Stimulated activated CD8-positive, alpha-beta memory T cell treated with anti-CD3 and anti-CD28 coated beads, Interleukin-15, amount 100 ng/mL, for 48 hours (primary cell): Measurements from ENCODE around the gene PLEKHO1.
"Not testable (repeated sequence)": the region's sequence is repeated elsewhere in the genome, so short reads cannot be mapped to it uniquely, and the experiment has no call there.

Source experiments
- DNase-seq, 2 donors: peaks; one replicate each; pipeline ENCODE4 v3.0.0-alpha.2; 2020; ENCODE audit warnings: low read depth in 2 of 2

PLEKHO1 gene

DNA sequence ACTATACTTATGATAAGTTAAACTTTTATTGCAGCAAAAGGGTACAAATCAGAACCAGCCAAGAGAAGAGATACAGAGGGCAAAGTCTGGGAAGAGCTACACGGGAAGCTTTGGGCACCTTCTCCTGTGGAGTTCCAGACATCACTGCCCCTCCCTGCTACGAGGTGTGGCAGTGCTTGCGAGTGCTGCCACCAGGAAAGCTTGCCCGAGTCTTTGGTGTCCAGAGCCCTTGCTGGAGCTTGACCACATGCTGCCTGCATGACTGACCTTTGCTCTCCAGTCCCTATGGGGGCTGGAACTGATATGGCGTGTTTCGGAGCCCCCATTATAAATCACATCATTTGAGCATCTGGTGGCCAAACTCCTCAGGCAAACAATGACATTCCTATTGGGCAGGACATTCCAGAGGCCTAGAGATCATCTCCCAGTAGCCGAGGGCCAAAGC, 23.4 kb downstream of the PLEKHO1 start:
- DNase-seq: no peak

DNA sequence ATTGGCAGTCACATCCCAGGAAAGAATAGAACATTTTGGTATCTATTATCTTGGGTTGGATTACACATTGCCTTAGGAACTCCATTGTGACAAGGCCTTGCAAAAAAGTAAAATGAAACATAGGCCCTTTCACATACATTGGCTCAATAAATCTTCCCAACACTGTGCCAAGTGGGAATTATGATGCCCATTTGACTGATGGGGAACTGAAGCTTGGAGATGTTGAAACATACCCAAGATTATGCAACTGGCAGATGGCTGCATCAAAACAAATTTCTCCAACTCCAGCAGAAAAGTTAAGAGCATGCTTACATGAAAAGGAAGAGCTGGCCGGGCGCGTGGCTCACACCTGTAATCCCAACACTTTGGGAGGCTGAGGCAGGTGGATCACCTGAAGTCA, 26.9 kb downstream of the PLEKHO1 start:
- DNase-seq: no peak

DNA sequence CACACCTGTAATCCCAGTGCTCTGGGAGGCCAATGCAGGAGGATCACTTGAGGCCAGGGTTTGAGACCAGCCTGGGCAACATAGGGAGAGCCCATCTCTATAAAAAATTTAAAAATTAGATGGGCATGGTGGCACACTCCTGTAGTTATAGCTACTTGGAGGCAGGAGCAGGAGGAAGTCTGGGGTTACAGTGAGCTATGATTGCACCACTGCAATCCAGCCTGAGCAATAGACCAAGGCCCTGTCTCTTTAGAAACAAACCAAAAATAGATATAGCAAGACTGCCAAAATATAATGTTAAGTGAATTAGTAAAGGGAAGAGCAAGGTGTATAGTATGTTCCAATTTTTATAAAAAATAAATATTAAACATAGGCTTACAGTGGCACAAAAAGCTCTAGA, 28.8 kb downstream of the PLEKHO1 start:
- DNase-seq: no peak

DNA sequence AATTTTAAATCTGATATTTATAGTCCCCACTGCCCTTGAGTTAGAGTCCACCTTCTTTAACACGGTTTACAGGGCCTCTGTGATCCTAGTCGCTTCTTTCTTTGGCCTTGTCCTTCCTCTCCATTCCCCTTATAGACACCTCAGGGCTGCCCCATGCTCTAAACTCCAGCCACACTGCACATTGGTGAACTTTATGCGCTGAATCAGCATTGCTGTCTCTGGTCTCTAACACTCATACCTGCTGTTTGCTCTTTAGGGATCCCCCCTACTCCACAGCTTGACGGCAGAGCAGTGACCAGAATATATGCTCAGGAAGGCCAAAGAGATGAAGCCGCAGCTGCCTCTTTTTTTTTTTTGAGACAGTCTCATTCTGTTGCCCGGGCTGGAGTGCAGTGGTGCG, 30.2 kb downstream of the PLEKHO1 start:
- no peak for DNase-seq

DNA sequence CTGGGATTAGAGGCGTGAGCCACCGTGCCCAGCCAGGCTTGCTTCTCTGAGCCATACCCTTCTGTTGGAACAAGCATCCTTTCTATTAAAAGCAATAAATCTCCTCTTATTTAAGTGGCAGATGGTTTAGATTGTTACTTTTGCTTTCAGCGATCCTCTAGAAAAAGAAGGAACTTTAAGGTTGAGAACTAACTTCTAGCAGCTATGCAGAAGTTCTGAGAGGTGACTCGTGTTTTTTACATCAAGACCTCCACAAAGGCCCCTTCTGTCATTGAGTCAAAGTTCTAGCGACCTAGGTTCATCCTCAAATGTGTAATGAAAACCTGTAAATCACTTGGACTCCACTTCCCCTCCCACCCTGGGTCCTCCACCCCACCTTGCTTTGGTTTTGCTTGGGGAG, 30.8 kb downstream of the PLEKHO1 start:
- no peak for DNase-seq

DNA sequence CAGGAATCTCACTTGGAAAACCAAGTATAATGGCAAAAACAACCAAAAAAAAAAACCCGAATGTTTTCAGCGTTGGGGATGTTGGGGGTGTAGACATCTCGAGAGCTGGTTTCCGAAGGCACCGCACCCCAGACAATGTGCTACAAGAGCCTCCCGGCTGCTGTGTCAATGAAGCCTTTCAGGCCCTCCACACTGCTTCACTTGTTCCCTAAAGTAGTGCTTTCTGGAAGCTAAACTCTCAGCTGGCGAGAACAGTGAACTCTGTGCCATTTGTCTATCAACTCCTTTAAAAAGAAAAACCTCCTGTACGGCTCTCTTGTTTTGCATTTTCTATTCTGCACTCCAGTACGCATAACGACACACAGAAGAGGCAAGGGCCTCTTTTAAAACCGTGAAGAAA, 32.5 kb downstream of the PLEKHO1 start:
- no peak for DNase-seq

DNA sequence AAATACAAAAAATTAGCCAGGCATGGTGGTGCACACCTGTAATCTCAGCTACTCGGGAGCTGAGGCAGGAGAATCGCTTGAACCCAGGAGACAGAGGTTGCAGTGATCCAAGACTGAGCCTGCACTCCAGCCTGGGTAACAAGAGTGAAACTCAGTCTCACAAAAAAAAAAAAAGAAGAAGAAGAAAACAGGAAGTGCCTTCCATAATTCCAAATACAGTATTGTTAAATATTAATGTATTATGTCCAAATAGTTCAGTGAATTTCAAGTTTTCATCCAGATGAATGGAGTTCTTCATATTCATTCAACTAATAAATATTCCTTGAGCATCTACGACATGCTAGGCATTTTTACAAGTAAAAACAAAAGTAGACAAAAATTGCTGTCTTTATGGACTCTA, 33.3 kb downstream of the PLEKHO1 start:
- no peak for DNase-seq

DNA sequence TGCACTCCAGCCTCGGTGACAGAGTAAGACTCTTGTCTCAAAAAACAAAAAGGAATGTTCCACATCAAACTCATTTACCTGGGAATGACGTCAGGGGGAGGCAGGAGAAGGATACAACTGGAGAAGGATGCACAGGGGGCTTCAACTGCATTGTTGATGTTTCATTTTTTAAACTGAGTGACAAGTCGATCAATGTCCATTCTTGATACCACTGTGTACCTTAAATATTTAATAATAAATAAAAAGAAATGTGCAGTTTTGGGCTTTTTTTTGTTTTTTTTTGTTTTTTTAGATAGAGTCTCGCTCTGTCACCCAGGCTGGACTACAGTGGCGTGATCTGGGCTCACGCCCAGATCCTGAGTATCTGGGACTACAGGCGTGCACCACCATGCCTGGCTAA, 35.8 kb downstream of the PLEKHO1 start:
- DNase-seq: no peak

DNA sequence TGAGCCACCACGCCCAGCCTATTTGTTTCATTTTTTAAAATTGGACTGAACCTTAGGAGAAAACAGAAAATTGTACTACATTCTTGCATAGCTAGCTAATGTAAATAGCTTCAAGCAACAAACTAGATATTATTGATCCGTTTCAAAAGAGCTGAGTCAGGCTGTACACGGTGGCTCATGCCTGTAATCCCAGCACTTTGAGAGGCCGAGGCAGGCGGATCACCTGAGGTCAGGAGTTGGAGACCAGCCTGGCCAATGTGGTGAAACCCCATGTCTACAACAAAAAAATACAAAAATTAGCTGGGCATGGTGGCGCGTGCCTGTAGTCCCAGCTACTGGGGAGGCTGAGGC, 36.7 kb downstream of the PLEKHO1 start:
- not testable (repeated sequence) for DNase-seq

DNA sequence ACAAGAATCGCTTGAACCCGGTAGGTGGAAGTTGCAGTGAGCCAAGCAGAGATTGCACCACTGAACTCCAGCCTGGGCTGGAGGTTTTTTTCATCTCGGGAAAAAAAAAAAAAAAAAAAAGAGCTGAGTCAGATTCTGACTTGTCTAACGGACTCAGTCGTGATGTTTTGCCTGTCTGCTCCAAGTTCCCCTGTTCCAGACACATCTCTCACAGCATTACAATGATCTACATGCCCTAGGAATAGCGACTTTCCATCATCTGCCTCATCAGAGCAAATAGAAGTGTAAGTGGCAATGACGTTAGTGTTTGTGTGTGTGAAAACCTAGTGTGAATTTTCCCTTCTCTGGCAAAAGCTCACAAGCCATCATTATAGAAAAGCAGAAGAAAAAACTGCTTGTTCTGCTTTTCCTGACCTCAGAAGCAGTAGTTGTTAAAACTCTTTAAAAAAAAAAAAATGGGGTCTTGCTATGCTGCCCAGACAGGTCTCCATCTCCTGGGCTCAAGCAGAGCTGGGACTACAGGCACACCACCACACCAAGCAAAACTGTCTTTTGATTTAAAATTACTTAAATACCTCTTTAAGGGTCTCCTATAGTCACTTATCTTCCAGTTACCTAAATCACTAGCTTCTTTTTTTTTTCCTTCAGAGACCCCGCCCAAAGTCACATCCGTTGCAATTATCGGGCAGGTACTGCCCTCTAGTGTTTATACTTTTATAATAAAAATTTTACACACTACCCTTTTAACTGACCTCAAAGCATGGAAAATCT, 37.3 kb downstream of the PLEKHO1 start:
- DNase-seq: no peak

DNA sequence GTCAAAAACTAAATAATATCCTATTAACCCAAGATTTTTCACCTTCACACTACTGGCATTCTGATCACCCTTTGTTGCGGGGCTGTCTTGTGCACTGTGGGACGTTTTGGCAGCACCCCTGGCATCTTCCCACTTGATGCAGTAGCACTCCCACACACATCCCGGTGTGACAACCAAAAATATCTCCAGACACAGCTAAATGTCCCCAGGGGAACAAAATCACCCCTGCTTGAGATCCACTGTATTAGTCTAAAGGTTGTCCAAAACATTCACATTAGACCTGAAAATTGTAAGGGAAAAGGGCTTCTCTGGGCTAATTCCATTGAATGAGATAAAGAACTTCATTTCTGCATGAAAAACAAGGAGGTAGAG, 37.8 kb downstream of the PLEKHO1 start:
- DNase-seq: no peak

DNA sequence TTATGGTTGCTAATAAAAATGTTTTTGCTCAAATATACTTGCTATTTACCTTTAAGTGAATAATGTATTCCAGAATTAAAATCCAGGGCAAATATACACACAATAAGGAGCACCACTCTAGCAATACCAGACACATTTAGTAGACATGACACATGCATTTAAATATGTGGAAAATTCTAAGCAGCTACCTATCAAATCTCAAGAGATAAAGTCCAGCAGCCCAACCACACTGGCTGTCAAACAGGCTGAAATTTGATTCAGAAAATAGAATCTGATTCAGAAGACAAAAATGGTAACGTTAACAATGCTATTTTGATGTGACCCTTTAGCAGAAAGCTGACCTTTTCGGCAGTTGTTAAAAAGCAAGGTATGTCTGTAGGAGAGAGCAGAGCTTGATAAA, 42.3 kb downstream of the PLEKHO1 start:
- no peak for DNase-seq

DNA sequence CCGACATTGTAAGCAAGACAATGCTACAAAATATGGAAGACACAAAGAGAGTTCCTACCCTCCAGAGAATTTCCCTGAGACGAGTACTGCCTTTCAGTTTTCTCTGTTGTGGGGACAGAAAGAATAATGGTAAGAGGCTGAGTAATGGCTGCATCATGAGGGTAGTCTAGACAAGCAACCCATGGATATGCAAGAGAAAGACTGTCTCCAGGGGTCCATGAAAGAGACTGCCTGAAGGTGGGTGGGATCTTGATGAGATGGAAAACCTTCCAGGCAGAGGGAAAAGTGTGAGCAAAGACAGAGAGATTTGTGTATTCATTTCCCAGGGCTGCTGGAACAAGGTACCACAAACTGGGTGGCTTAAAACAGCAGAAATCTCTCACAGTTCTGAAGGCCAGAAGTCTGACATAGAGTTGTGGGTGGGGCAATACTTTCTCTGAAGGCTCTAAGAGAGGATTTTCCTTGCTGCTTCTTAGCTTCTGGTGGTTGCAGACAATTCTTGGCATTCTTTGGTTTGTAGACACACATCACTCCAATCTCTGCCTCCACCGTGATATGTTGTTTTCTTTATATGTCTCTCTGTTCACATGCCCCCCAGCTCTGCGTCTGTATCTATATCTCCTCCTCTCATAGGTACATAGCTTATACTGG, 44.8 kb downstream of the PLEKHO1 start:
- DNase-seq: no peak

DNA sequence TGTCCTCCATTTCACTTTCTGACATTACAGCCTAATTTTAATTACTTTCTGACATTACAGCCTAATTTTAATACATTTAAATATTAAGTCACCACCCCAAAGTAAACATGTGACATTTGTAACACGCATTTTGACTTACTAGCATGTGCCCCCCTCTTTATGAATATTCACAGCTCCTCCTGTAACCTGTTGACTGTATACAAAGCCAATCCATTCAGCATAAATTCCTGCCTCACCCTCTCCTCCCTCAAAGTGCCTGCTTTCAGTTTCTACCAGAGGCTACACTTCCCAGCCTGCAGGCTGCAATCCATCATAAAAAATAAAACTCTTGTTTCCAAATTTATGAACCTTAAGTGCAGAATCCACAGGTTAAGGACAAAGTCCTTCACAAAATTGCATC, 46.7 kb downstream of the PLEKHO1 start:
- DNase-seq: no peak

DNA sequence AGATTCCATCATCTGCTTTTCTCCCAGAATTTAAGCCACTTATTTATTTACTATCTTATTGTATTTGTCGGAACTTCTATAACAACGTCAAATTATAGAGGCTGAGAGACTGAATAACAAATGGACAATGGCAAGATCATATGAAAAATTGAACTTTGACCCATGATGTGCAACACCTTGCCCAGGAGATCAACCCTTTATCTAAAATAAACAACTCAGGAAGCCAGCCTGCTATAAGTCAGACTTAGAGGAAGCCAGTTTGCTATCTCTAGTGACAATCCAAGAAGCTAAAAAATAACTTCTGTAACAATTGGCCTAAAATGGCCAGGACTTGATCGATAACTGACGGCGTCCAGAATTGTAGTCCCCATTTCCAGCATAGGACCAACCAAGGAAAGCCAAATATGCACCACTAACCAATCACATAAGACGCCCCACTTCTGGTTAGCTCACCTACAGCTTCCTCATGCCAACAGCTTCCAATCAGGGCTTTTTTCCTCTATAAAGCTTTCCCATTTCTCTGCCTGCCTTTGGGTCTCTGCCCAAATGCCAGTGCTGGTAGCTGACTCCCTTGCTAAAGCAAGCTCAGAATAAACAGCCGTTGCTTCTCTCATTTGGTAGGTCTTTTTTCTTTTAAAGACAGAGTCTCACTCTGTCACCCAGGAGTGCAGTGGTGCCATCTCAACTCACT, 57.7 kb downstream of the PLEKHO1 start:
- DNase-seq: no peak

DNA sequence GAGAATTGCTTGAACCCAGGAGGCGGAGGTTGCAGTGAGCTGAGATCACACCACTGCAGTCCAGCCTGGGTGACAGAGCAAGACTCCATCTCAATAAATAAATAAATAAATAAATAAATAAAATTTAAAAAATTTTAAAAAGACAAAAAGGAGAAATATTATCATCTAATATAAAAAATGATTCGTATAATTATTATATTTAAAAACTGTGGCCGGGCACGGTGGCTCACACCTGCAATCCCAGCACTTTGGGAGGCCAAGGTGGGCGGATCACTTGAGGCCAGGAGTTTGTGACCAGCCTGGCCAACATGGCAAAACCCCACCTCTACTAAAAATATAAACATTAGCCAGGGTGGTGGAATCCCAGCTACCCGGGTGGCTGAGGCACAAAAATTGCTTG, 58.7 kb downstream of the PLEKHO1 start:
- DNase-seq: not testable (repeated sequence)
